Stimulated activated CD4-positive, alpha-beta T cell treated with anti-CD3 and anti-CD28 coated beads, Interleukin-15, amount 100 ng/mL, for 48 hours (primary cell): ENCODE data around the gene VARS1.
"Not testable (repeated sequence)": the region's sequence is repeated elsewhere in the genome, so short reads cannot be mapped to it uniquely, and the experiment has no call there.

ENCODE experiments used
- DNase-seq, 2 donors: peaks; one replicate each; pipeline ENCODE4 v3.0.0-alpha.2; 2020; ENCODE audit warnings: low read depth in 2 of 2

The VARS1 gene

GRCh38 chr6:31794294-31794865 lies 1.2 kb downstream of the VARS1 start:
- no peak for DNase-seq

- DNase-seq = not testable (repeated sequence)
Observed at GRCh38 chr6:31793927-31794245, 1.7 kb downstream of the VARS1 start.

GRCh38 chr6:31792761-31793171 lies 2.8 kb downstream of the VARS1 start:
- no peak for DNase-seq

GRCh38 chr6:31792090-31792374 lies 3.5 kb downstream of the VARS1 start:
- DNase-seq = no peak

GRCh38 chr6:31791324-31792089 lies 4.0 kb downstream of the VARS1 start:
- no peak for DNase-seq

GRCh38 chr6:31785475-31785874 lies 10.1 kb downstream of the VARS1 start:
- no peak for DNase-seq

- DNase-seq = no peak
Observed at GRCh38 chr6:31784098-31784925, 11.2 kb downstream of the VARS1 start.

- DNase-seq = no peak
Observed at GRCh38 chr6:31782126-31782855, 13.3 kb downstream of the VARS1 start.

GRCh38 chr6:31781244-31782125 lies 14.1 kb downstream of the VARS1 start:
- no peak for DNase-seq

GRCh38 chr6:31780507-31781243 lies 14.9 kb downstream of the VARS1 start:
- DNase-seq = no peak

GRCh38 chr6:31779908-31780307 lies 15.6 kb downstream of the VARS1 start:
- DNase-seq = no peak

- no peak for DNase-seq
Observed at GRCh38 chr6:31778999-31779885, 16.3 kb downstream of the VARS1 start.

GRCh38 chr6:31778193-31778592 lies 17.4 kb downstream of the VARS1 start:
- DNase-seq = no peak

- DNase-seq = no peak
Observed at GRCh38 chr6:31777667-31778050, 17.9 kb downstream of the VARS1 start.

GRCh38 chr6:31776989-31777666 lies 18.4 kb downstream of the VARS1 start, which contains the start of gene VWA7:
VWA7 (minus strand) TSS chr6:31777328; CDS start chr6:31776779, 549 bp downstream.
- peak; percentile 72 to 73 for DNase-seq

- no peak for DNase-seq
Observed at GRCh38 chr6:31776485-31776988, 19.0 kb downstream of the VARS1 start.

- no peak for DNase-seq
Observed at GRCh38 chr6:31775633-31776484, 19.7 kb downstream of the VARS1 start.

GRCh38 chr6:31775184-31775583 lies 20.4 kb downstream of the VARS1 start:
- DNase-seq = no peak
